Measurements from ENCODE around the gene PRPSAP1. TPM values are rescaled to one million over a fixed set of nuclear protein-coding genes. Genes with fewer than 3 reads are reported as not detected.

PRPSAP1 gene, protein sequence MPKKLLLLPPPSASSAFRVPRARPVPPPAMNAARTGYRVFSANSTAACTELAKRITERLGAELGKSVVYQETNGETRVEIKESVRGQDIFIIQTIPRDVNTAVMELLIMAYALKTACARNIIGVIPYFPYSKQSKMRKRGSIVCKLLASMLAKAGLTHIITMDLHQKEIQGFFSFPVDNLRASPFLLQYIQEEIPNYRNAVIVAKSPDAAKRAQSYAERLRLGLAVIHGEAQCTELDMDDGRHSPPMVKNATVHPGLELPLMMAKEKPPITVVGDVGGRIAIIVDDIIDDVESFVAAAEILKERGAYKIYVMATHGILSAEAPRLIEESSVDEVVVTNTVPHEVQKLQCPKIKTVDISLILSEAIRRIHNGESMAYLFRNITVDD
- 43.2 and 60.4 TPM in 2 replicates for total RNA-seq

DNA sequence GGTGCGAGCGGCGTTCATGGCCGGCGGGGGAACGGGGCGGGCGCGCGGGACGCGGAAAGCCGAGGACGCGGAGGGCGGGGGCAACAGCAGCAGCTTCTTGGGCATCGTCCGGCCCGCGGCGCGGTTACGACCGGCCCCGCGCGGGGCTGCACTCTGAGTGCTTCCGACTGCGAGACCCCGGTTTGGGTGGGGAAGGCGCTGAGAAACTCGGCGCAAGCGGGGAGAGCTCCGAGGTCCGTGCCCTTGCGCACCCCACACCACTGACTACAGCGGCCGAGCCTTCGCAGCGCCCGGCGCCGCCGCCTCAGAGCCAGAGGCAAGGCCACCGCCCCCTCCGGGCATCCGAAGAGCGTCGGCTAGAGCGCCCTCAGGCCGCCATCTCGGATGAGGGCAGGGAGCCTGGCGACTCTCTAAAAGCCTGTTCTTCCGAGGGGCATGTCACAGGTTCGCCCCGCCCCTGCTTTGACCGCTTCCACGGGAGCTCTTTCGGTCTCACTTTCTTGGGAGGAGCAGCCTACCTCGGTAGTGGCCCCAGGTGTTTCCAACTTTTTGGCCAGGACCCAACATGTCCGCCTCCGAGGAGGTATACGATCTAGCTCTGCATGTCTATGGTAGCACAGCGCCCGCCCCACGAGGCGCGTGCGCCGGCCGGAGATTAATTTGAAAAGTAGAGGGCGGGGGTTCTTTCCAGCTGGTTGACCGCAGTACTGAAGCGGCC lies at the start of gene PRPSAP1:
TSS of gene PRPSAP1 (minus strand) at position 318 of the 718 bp plus-strand sequence. CDS start at position 105, 213 bp downstream.

DNA sequence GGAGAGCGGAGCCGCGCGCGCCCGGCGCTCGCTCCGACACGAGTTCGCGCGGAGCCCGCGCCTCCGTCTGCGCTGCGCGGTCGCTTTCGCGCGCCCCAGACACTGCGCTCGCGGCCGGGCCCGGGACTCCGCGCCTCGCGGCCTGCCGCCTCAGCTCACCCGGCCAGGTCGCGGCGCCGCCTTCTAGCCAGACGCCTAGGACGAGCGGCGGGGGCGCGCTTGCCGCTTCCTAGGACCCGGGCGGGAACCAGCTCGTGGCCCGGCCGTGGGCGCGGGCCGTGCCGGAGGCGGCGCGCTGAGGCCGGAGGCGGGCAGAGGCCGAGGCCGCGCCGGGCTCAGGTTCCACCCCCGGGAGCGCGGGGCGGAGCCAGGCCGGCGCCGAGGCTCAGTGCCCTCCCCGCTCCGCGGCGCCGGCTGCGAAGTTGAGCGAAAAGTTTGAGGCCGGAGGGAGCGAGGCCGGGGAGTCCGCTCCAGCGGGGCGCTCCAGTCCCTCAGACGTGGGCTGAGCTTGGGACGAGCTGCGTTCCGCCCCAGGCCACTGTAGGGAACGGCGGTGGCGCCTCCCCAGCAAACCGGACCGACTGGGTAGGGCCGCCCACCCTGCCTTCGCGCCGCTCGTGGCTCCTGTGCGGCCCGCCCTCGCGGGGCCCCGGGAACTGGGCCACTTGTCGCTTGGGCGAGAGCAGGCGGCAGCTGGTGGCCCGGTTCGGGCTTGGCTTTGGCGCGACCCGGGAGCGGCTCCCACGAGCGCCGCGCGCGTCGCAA lies 30.7 kb upstream of the PRPSAP1 start, which contains the start of gene SPHK1:
TSS of gene SPHK1 (plus strand) at position 388 of the 765 bp plus-strand sequence. CDS start 1,036 bp downstream, outside the sequence.

DNA sequence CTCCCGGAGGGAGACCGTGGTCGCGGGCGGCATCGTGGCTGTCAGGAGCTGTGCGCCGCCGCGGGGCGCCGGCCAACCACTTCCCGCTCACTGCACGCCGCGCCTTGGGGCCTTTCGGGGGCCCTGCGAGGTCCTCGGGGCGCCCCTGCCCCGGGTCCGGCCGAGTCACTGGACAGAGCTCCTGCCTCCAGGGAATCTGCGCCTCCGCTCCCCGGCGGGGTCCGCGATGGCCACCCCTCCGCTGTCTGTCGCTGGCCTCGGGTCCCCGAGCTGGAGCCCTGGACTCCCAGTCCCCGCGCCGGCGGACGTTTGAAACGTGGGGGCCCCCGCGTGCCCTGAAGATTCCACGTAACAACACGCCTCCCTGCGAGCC lies 45.8 kb downstream of the PRPSAP1 start, which contains the start of gene QRICH2:
TSS of gene QRICH2 (minus strand) at position 311 of the 373 bp plus-strand sequence. CDS start at position 33, 278 bp downstream.

DNA sequence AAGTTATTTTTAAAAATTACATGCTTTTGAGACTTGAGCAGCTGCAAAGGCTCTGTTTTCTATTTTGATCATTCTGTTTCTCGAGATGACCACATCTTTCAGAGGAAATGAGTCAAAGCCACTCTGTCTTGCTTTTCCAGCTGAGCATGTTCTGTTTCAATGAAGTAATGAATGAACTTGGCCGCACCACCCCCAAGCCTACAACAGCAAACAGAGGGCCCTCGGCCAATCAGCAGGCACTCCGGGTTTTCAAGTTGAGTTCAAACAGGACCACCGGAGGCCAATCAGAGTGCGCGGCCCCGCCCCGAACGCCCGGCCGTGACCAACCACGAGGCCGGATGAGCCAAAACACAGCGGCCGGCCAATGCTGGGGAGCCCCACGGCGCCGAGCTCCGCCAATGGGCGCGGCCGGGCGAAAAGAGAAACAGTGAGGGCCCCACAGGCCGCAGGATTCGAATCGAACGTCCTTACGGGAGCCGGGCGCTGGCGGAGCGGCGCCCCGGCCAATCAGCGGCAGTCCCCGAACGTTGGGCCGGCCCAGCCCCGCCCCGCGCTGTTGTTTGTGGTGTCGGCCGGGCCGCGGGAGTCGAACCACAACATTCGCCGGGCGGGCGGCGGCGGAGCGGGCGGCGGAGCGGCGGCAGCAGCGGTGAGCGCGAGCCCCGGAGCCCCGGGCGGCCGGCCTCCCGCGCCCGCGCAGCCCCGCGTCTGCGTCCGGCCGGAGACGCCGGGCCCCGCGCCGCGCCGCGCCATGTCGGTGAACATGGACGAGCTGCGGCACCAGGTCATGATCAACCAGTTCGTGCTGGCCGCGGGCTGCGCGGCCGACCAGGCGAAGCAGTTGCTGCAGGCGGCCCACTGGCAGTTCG lies 88.7 kb downstream of the PRPSAP1 start, which contains the start of gene UBALD2:
TSS of gene UBALD2 (plus strand) at position 594 of the 869 bp plus-strand sequence. CDS start at position 752, 158 bp downstream.

Small RNA genes lying within 50 kb of the gene (small RNA-seq; reads per million reads assigned to genes)
- not detected for gene RF00019
- not detected for gene RNU6-24P

Other genes with a start within 250 kb of the PRPSAP1 start
- not detected in 2 replicates for gene FOXJ1, start 212.7 kb downstream of the PRPSAP1 start, total RNA-seq
- 0.26 and 0.76 TPM in 2 replicates for gene RNF157, start 113.4 kb downstream of the PRPSAP1 start, total RNA-seq
- 3.2 and 3.4 TPM in 2 replicates for gene UBALD2, start 88.6 kb downstream of the PRPSAP1 start, total RNA-seq
- 2.3 and 2.4 TPM in 2 replicates for gene QRICH2, start 45.6 kb downstream of the PRPSAP1 start, total RNA-seq
- gene SPHK1, start 30.7 kb upstream of the PRPSAP1 start, total RNA-seq: 18.1 and 32.8 TPM in 2 replicates
- 20.6 and 24.2 TPM in 2 replicates for gene UBE2O, start 99.2 kb upstream of the PRPSAP1 start, total RNA-seq
- gene AANAT, start 113.7 kb upstream of the PRPSAP1 start, total RNA-seq: not detected in 2 replicates
- gene RHBDF2, start 147.5 kb upstream of the PRPSAP1 start, total RNA-seq: 5.9 and 6.5 TPM in 2 replicates
- gene CYGB, start 183.8 kb upstream of the PRPSAP1 start, total RNA-seq: 10.7 and 12.6 TPM in 2 replicates
- 1.6 and 3.0 TPM in 2 replicates for gene PRCD, start 186.1 kb upstream of the PRPSAP1 start, total RNA-seq
- 0.78 and 1.4 TPM in 2 replicates for gene ST6GALNAC2, start 231.9 kb upstream of the PRPSAP1 start, total RNA-seq

Data from articular chondrocyte of knee joint (primary cell).